K562 (cell line): ENCODE results near the gene TRAPPC2B. TPM values are rescaled to one million over a fixed set of nuclear protein-coding genes. Genes with fewer than 3 reads are reported as not detected.

Source experiments
- CREBBP ChIP-seq: IDR thresholded peaks from one replicate; pipeline ENCODE4 v1.6.1; 2012; ENCODE audit warnings: low read depth, mild to moderate bottlenecking, control low read depth, inconsistent platforms, low read length
- GABPA ChIP-seq: fragments of 200-800 bp; sonication (Bioruptor generic); conservative IDR thresholded peaks from 2 replicates; pipeline ENCODE4 v1.6.1; 2016; ENCODE audit warnings: low read depth, missing genetic modification characterization, missing compliant biosample characterization
- MEF2D ChIP-seq: conservative IDR thresholded peaks from 2 replicates; pipeline ENCODE4 v1.6.1; 2016; ENCODE audit warnings: low read depth, missing genetic modification characterization, missing compliant biosample characterization
- NRF1 ChIP-seq, 2 experiments: fragments of 450-650 bp; IDR thresholded peaks in 1 of 2; conservative IDR thresholded peaks in 1 of 2; 2 replicates each; pipeline ENCODE4 v1.6.1; 2014; ENCODE audit warnings: mild to moderate bottlenecking in 2 of 2
- OTX1 ChIP-seq: fragments of 450-650 bp; formaldehyde crosslinking; IDR thresholded peaks from 2 replicates; pipeline ENCODE4 v1.4.0; 2022; ENCODE audit warnings: mild to moderate bottlenecking
- PCBP2 ChIP-seq: fragments of 200-400 bp; formaldehyde crosslinking; IDR thresholded peaks from 2 replicates; pipeline ENCODE4 v1.6.1; 2018; ENCODE audit warnings: low read length, low read depth, mild to moderate bottlenecking, moderate library complexity; ENCODE audit not compliant: poor library complexity, severe bottlenecking
- RBFOX2 ChIP-seq: fragments of 200-400 bp; formaldehyde crosslinking; IDR thresholded peaks from 2 replicates; pipeline ENCODE4 v1.6.1; 2017; ENCODE audit warnings: low read depth, mild to moderate bottlenecking, low read length, moderate library complexity
- RBM25 ChIP-seq: fragments of 200-400 bp; formaldehyde crosslinking; IDR thresholded peaks from 2 replicates; pipeline ENCODE4 v1.6.1; 2018; ENCODE audit warnings: low read length, low read depth, moderate library complexity; ENCODE audit not compliant: severe bottlenecking
- RERE ChIP-seq: sonication (generic); formaldehyde crosslinking; IDR thresholded peaks from 2 replicates; pipeline ENCODE4 v1.8.0; 2023; ENCODE audit warnings: missing genetic modification reagents, mild to moderate bottlenecking, borderline replicate concordance
- TCF15 ChIP-seq: fragments of 250-450 bp; sonication (Bioruptor Pico); IDR thresholded peaks from 2 replicates; pipeline ENCODE4 v1.8.0; 2022; ENCODE audit warnings: moderate library complexity, mild to moderate bottlenecking, inconsistent platforms
- WHSC1 ChIP-seq: IDR thresholded peaks from one replicate; pipeline ENCODE4 v1.6.1; 2012; ENCODE audit warnings: low read length, control low read depth, inconsistent platforms
- ZKSCAN1 ChIP-seq: fragments of 150-350 bp; IDR thresholded peaks from 2 replicates; pipeline ENCODE4 v1.6.1; 2016; ENCODE audit warnings: low read depth, low read length
- ZNF263 ChIP-seq: sonication (generic); formaldehyde crosslinking; IDR thresholded peaks from 2 replicates; pipeline ENCODE4 v1.8.0; 2022; ENCODE audit warnings: mild to moderate bottlenecking, missing genetic modification reagents, borderline replicate concordance
- ZNF277 ChIP-seq: fragments of 250-450 bp; sonication (Bioruptor Pico); IDR thresholded peaks from 2 replicates; pipeline ENCODE4 v1.8.0; 2022; ENCODE audit warnings: inconsistent platforms, mild to moderate bottlenecking, moderate library complexity, borderline replicate concordance
- ZNF778 ChIP-seq: fragments of 450-650 bp; formaldehyde crosslinking; IDR thresholded peaks from 2 replicates; pipeline ENCODE4 v1.4.0; 2020; ENCODE audit warnings: mild to moderate bottlenecking, moderate library complexity
- polyA plus RNA-seq, 8 experiments: library from polyadenylated mRNA; depleted of rRNA in 4 of 8; stranded (reverse) in 5 of 8; unstranded in 3 of 8; fragments of >200 nt; fragmentation: Nextera tagmentation in 2 of 8; fragmentation: Illumina TruSeq in 1 of 8; extraction: Ambion mirVana in 2 of 8; extraction: Trizol in 1 of 8; gene quantifications; 2 replicates each; pipeline versions ENCODE4 v1.2.1 to v1.2.3, GENCODE V29; 2011 to 2014; ENCODE audit warnings: inconsistent platforms in 1 of 8, missing spikeins in 1 of 8
- total RNA-seq, 7 experiments: library from RNA; depleted of rRNA in 6 of 7; stranded (reverse); fragments of >200 nt in 6 of 7; fragmentation: Illumina TruSeq in 2 of 7; extraction: Trizol in 2 of 7; gene quantifications; 2 replicates each; pipeline versions ENCODE4 v1.2.1 to v1.2.3, GENCODE V29; 2011 to 2021; ENCODE audit warnings: low replicate concordance in 1 of 7
- TF ChIP-seq, protein P1 (sequence below): fragments of 250-450 bp; sonication (Bioruptor Pico); IDR thresholded peaks from 2 replicates; pipeline ENCODE4 v1.5.0; 2021
- TF ChIP-seq, protein P2 (sequence below), 2 experiments: fragments of 250-450 bp in 1 of 2; fragments of 450-650 bp in 1 of 2; sonication (Bioruptor Pico) in 1 of 2; IDR thresholded peaks; 2 replicates each; pipeline versions ENCODE4 v1.6.1 to v1.8.0; 2016 to 2021; ENCODE audit warnings: mild to moderate bottlenecking in 2 of 2, moderate library complexity in 2 of 2, missing compliant biosample characterization in 1 of 2, missing genetic modification characterization in 1 of 2

TRAPPC2B gene
- total and polyA plus RNA-seq, 9 of the 15 experiments (the other 6 are each of a cell fraction or from before 2014, with no cell fraction given): 2.2 to 20.4 (median 4.6) TPM

DNA sequence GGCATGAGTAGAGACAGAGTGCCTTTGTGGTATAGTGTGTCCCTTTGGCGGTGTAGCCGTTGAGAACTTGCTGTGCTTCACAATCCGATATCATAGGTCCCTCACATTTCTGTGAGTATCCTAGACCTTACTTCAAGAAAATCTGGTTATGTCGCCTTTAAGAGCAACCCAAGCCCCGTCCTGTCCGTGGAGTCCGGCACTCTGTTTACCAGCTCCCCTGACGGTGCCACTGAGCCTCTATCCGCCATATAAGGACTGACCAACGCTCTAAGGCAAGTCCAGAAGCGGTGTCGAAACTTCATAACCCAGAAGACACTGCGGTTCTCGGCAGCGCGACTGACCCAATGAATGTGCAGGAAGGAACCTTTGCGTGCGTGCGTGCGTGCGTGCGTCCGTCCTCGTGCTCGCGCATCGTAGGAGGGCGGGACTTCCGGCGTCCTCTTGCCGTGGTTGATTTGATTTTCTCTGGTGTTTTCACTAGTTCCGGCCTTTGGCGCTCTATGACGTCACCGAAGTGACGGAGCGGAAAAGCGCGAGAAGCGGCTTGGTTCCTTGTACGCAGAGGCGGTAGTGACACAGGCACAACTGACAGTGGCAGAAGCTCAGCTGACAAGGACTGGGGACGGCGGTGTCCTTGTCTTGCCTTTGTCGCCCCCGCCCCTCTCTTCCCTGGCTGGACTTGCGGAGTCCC lies at the start of gene TRAPPC2B, which contains the start of gene ZNF547 (continued):
- TF ChIP-seq, protein P1, sequence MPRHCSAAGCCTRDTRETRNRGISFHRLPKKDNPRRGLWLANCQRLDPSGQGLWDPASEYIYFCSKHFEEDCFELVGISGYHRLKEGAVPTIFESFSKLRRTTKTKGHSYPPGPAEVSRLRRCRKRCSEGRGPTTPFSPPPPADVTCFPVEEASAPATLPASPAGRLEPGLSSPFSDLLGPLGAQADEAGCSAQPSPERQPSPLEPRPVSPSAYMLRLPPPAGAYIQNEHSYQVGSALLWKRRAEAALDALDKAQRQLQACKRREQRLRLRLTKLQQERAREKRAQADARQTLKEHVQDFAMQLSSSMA (CRISPR knock-in tag): no peak
- TF ChIP-seq RBM25: no peak
- TF ChIP-seq ZNF778 (CRISPR knock-in tag): no peak
- peak; percentile 93 for TF ChIP-seq GABPA (tag)
- no peak for TF ChIP-seq TCF15 (CRISPR knock-in tag)
- TF ChIP-seq, protein P2, sequence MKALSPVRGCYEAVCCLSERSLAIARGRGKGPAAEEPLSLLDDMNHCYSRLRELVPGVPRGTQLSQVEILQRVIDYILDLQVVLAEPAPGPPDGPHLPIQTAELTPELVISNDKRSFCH (CRISPR knock-in tag; IDR thresholded peaks at IDR 0.05): no peak
- TF ChIP-seq, protein P2 (tag; IDR thresholded peaks at IDR 0.05): no peak
- no peak for TF ChIP-seq OTX1 (CRISPR knock-in tag)
- no peak for TF ChIP-seq ZNF277 (CRISPR knock-in tag)
- TF ChIP-seq ZKSCAN1: no peak
- TF ChIP-seq RBFOX2: peak; percentile 73
- TF ChIP-seq PCBP2: no peak
- TF ChIP-seq NRF1 (conservative IDR thresholded peaks at IDR 0.05 in 1 of 2, IDR thresholded peaks at IDR 0.05 in 1 of 2): peak; percentile 90 to 92
- no peak for TF ChIP-seq ZNF263 (CRISPR knock-in tag)
- no peak for TF ChIP-seq RERE (CRISPR knock-in tag)
- TF ChIP-seq WHSC1: no peak
- no peak for TF ChIP-seq MEF2D
- no peak for TF ChIP-seq CREBBP
